ENCODE results near the gene PLEKHA4. TPM values are rescaled to one million over a fixed set of nuclear protein-coding genes. Genes with fewer than 3 reads are reported as not detected.
A peak's percentile ranks its signal among the peaks of the same experiment; 100 is the strongest.

PLEKHA4 gene
- total RNA-seq, 6 experiments from 2014 or later: 5.7 to 25.6 (median 12.0) TPM

DNA sequence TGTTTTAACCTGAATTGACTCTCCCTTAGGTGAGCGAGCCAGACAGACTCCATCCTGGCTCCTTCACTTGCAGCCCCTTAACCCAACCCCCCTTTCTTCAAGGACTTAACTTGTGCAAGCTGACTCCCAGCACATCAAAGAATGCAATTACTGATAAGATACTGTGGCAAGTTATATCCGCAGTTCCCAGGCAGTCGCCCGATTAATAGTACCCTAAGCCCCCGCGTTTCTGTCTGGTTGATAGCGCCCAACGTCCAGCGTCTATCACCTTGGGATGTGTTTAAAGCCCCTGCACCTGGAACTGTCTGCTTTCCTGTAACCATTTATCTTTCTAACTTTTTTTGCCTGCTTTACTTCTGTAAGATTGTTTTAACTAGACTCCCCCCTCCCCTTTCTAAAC, 38.3 kb downstream of the PLEKHA4 start:
- H3K4me1 ChIP-seq: peaks cover 0 to 48% (median 13%) of the 10 kb centered on the region in 4 donors
- no peaks in the 10 kb centered on the region for H3K9me3 ChIP-seq
- no peaks in the 10 kb centered on the region for H3K27me3 ChIP-seq
- H3K36me3 ChIP-seq: no peaks in the 10 kb centered on the region
- WGBS (ENCODE audit: insufficient coverage, low coverage, low lambda C conversion rate, missing lambda C conversion rate): 82% methylated on average over 9 of the region's 9 CpGs
- H3K27ac ChIP-seq: peak overlapping the region in 1 of 3 donors; percentile 53
- no peak for ATAC-seq
- TF ChIP-seq POLR2A (IDR thresholded peaks at IDR 0.05): no peak
- TF ChIP-seq, protein P1, sequence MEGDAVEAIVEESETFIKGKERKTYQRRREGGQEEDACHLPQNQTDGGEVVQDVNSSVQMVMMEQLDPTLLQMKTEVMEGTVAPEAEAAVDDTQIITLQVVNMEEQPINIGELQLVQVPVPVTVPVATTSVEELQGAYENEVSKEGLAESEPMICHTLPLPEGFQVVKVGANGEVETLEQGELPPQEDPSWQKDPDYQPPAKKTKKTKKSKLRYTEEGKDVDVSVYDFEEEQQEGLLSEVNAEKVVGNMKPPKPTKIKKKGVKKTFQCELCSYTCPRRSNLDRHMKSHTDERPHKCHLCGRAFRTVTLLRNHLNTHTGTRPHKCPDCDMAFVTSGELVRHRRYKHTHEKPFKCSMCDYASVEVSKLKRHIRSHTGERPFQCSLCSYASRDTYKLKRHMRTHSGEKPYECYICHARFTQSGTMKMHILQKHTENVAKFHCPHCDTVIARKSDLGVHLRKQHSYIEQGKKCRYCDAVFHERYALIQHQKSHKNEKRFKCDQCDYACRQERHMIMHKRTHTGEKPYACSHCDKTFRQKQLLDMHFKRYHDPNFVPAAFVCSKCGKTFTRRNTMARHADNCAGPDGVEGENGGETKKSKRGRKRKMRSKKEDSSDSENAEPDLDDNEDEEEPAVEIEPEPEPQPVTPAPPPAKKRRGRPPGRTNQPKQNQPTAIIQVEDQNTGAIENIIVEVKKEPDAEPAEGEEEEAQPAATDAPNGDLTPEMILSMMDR (IDR thresholded peaks at IDR 0.05): no peak
- intact Hi-C loops (cut with DNase I): loop anchor here in 1 of 2 donors (10.0 kb wide), 1 partner anchor 155 kb away; the partner anchor contains the start of gene NTN5
- no peak overlapping the region for H3K4me3 ChIP-seq
- no peak for DNase-seq

DNA sequence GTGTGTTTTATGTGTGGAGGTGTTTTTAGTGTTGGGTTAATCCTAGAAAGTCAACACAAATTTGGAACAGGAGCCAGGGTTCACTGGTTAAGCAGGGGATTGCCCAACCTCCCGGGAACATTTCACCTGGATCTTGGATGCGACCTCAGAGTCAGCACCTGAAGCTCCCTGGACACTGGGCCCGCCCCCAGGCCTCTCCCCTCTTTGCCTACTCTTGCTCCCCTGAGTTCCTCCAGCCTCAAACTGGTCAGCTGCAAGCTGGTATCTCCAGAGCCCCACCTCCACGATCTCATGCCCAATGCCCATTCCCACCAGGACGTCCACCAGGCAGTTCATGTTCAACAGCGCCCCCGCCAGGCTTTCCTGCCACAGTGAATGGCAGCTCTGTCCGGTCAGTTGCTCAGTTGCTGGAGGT, 41.8 kb downstream of the PLEKHA4 start:
- TF ChIP-seq, protein P1 (IDR thresholded peaks at IDR 0.05): peak; percentile 13 to 53 (median 43)
- no peak for TF ChIP-seq POLR2A (IDR thresholded peaks at IDR 0.05)
- 23% methylated on average over 7 of the region's 8 CpGs for WGBS (ENCODE audit: insufficient coverage, low coverage, low lambda C conversion rate, missing lambda C conversion rate)
- no peaks in the 10 kb centered on the region for H3K27me3 ChIP-seq
- intact Hi-C loops (cut with DNase I): no loop called here
- peaks cover 0 to 42% (median 13%) of the 10 kb centered on the region in 4 donors for H3K4me1 ChIP-seq
- H3K36me3 ChIP-seq: no peaks in the 10 kb centered on the region
- H3K9me3 ChIP-seq: no peaks in the 10 kb centered on the region
- DNase-seq (peak; percentile 69 to 94 (median 90)), ATAC-seq (peak; percentile 86 to 91 (median 89))
- H3K27ac ChIP-seq: peak overlapping the region in 2 of 3 donors; percentile 62 to 71
- no peak overlapping the region for H3K4me3 ChIP-seq

DNA sequence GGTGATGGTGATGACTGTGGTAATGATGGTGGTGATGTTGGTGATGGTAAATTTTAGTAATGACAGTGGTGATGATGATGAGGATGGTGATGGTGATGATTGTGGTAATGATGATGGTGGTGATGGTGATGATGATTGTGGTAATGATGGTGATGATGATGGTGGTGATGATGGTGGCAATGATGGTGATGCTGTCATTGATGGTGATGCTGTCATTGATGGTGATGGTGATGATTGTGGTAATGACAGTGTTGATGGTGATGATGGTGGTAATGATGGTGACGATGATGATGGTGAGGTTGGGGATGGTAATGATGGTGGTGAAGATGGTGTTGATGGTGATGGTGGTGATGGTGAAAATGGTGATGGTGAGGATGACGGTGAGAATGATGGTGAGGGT, 45.9 kb downstream of the PLEKHA4 start:
- H3K36me3 ChIP-seq: no peaks in the 10 kb centered on the region
- no peaks in the 10 kb centered on the region for H3K27me3 ChIP-seq
- intact Hi-C loops (cut with DNase I): no loop called here
- H3K27ac ChIP-seq: no peak overlapping the region
- H3K4me1 ChIP-seq: peaks cover 0 to 39% (median 19%) of the 10 kb centered on the region in 4 donors
- H3K9me3 ChIP-seq: no peaks in the 10 kb centered on the region
- DNase-seq: no peak
- no peak overlapping the region for H3K4me3 ChIP-seq
- no peak for TF ChIP-seq POLR2A (IDR thresholded peaks at IDR 0.05)
- TF ChIP-seq, protein P1 (IDR thresholded peaks at IDR 0.05): no peak
- 100% methylated on average over 2 of the region's 2 CpGs for WGBS (ENCODE audit: insufficient coverage, low coverage, low lambda C conversion rate, missing lambda C conversion rate)
- ATAC-seq: no peak

DNA sequence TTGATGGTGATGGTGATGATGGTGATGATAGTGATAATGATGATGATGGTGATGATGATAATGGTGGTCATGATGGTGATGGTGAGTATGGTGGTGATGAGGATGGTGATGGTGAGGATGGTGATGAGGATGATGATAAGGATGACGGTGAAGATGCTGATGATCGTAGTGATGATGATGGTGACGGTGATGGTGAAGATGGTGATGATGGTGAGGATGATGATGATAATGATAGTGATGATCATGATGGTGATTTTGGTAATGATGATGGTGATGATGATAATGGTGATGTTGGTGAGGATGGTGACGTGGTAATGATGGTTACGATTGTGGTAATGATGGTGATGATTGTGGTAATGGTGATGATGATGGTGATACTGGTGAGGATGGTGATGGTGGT, 46.8 kb downstream of the PLEKHA4 start:
- H3K36me3 ChIP-seq: no peaks in the 10 kb centered on the region
- TF ChIP-seq, protein P1 (IDR thresholded peaks at IDR 0.05): no peak
- no peak for ATAC-seq
- intact Hi-C loops (cut with DNase I): no loop called here
- H3K4me3 ChIP-seq: no peak overlapping the region
- no peak for DNase-seq
- H3K9me3 ChIP-seq: no peaks in the 10 kb centered on the region
- H3K27ac ChIP-seq: no peak overlapping the region
- peaks cover 0 to 39% (median 14%) of the 10 kb centered on the region in 4 donors for H3K4me1 ChIP-seq
- WGBS (ENCODE audit: insufficient coverage, low coverage, low lambda C conversion rate, missing lambda C conversion rate): 90% methylated on average over 5 of the region's 5 CpGs
- H3K27me3 ChIP-seq: no peaks in the 10 kb centered on the region
